Activated CD4-positive, CD25-positive, alpha-beta regulatory T cell (primary cell): Measurements from ENCODE around the gene MYO6.

Experiments
- DNase-seq, 4 experiments: peaks; one replicate each; lab custom pipeline; 2025; lab: John Stamatoyannopoulos, UW

MYO6 gene

GRCh38 chr6:75947935-75948334, 198.9 kb downstream of the MYO6 start:
- no peak for DNase-seq

- no peak for DNase-seq
Observed at GRCh38 chr6:75952128-75952527, 203.1 kb downstream of the MYO6 start.

- DNase-seq, result no peak
Observed at GRCh38 chr6:75963569-75963968, 214.5 kb downstream of the MYO6 start.

GRCh38 chr6:75968143-75968542, 219.1 kb downstream of the MYO6 start:
- DNase-seq, result no peak
